Activated CD4-positive, alpha-beta T cell treated with anti-CD3 and anti-CD28 coated beads, Interleukin-2, amount 10 ng/mL, durations not matched to agents 7 days and 5 days (primary cell): Measurements from ENCODE around the gene C17orf100. TPM values are rescaled to one million over a fixed set of nuclear protein-coding genes. Genes with fewer than 3 reads are reported as not detected.

Source experiments
- CTCF ChIA-PET: fragments of 350-600 bp; sonication (Branson Sonifier 250); formaldehyde crosslinking; loops from one replicate; lab custom pipeline; 2021; ENCODE audit warnings: antibody characterized with exemption; lab: Charles Lee
- POLR2A ChIA-PET: fragments of 350-600 bp; sonication (Branson Sonifier 250); formaldehyde crosslinking; loops from one replicate; lab custom pipeline; 2021; ENCODE audit warnings: antibody characterized with exemption; lab: Charles Lee
- DNase-seq: peaks from one replicate; pipeline ENCODE4 v3.0.0-alpha.2; 2020
- H3K27ac Mint-ChIP-seq: one replicate; pipeline ENCODE4 v1.8.0; 2021; ENCODE audit warnings: mild to moderate bottlenecking, moderate library complexity, mixed read lengths
- H3K27me3 Mint-ChIP-seq: one replicate; pipeline ENCODE4 v1.8.0; 2021; ENCODE audit warnings: mixed read lengths
- H3K36me3 Mint-ChIP-seq: one replicate; pipeline ENCODE4 v1.8.0; 2021; ENCODE audit warnings: low read depth, mixed read lengths
- H3K4me1 Mint-ChIP-seq: one replicate; pipeline ENCODE4 v1.8.0; 2021; ENCODE audit warnings: mixed read lengths
- H3K4me3 Mint-ChIP-seq: one replicate; pipeline ENCODE4 v1.8.0; 2021; ENCODE audit warnings: mild to moderate bottlenecking, moderate library complexity, mixed read lengths
- H3K9me3 Mint-ChIP-seq: one replicate; pipeline ENCODE4 v1.8.0; 2021; ENCODE audit warnings: mixed read lengths
- total RNA-seq, 2 experiments: library from RNA; stranded (reverse); gene quantifications; one replicate each; pipeline ENCODE4 v1.2.3, GENCODE V29; 2021

Gene C17orf100
- total RNA-seq, 2 experiments from 2014 or later: 1.9 to 2.5 TPM

DNA sequence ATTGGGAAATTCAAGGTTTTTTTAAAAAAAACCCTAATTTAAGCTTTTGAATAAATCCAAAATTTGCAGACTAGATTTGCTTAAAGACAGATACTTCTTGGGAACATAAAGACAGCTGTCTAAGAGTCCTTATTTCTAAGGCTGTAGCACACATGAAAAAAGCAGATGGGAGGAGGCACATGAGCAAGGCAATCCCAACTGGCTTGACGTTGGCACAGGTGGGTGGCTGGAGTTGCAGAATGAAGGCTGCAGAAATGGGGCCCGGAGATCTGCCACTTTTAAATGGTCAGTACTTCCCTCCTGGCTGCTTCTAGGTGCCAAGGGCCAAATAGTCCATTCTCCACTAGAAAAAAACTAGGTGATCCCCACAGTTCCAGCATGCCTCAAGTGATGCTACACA is 15.5 kb upstream of the C17orf100 start:
- peaks cover 28% of the 10 kb centered on the region for H3K36me3 Mint-ChIP-seq
- CTCF ChIA-PET: no interaction called here
- DNase-seq: no peak
- H3K9me3 Mint-ChIP-seq: no peaks in the 10 kb centered on the region
- no peak overlapping the region for H3K27ac Mint-ChIP-seq
- no peak overlapping the region for H3K4me3 Mint-ChIP-seq
- peaks cover 25% of the 10 kb centered on the region for H3K4me1 Mint-ChIP-seq
- POLR2A ChIA-PET: no interaction called here
- no peaks in the 10 kb centered on the region for H3K27me3 Mint-ChIP-seq

DNA sequence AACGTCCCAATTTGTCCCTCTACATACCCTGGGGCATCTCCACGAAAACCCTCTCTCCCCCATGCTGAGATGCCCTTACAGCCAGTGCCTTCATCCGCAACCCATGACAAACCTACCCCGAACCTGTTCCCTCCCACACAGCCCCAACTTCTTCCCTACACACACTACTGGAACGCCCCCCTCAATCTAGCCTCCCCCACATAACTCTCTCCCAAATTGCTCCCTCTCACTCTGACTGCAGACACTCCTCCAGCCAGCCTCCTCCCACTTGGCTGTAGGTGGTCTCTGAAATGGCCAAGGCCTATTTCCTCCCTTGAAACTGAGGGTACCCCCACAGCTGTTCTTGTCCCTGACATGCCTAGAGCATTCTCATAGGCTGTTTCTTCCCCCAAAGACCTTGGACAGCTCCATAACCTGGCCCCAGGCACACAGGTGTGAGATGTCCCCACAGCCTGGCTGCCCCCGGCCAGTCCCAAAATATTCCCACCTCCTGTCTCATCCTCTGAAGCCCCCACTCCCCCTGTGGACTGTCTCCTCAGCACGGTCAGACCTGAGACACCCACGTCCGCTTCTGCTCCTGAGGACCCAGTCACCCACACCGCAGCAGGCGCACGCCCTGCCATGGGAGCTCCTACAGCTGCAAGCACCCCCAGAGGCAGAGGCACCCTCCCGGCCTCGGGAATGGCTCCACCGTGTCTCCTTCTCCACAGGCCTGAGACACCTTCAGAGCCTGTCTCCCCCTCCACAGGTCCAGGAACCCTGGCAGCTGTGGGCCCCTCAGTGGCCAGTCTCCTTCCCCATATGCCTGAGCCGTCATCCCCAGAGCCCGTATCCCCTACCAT is 14.7 kb upstream of the C17orf100 start:
- no peak overlapping the region for H3K4me3 Mint-ChIP-seq
- no peaks in the 10 kb centered on the region for H3K27me3 Mint-ChIP-seq
- CTCF ChIA-PET: no interaction called here
- no peaks in the 10 kb centered on the region for H3K9me3 Mint-ChIP-seq
- peaks cover 31% of the 10 kb centered on the region for H3K36me3 Mint-ChIP-seq
- POLR2A ChIA-PET: no interaction called here
- H3K4me1 Mint-ChIP-seq: peaks cover 28% of the 10 kb centered on the region
- H3K27ac Mint-ChIP-seq: no peak overlapping the region
- DNase-seq: no peak

DNA sequence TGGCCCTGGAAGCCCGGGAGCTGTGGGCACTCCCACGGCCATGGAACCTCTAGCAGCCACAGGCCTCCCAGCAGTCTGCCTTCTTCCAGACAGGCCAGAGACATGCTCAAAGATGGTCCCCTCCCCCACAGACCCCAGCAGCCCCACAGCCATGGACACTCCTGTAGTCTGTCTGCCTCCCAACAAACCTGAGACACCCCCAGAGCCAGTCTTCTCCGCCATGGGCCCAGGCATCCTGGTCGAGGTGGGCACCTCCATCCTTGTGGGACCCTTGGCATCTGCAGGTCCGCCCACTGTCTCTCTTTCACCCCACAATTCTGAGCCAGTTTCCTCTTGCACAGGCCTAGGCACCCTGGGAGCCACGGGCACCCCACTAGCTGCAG is 14.1 kb upstream of the C17orf100 start:
- POLR2A ChIA-PET: no interaction called here
- Mint-ChIP-seq H3K27me3 (no peaks in the 10 kb centered on the region), H3K36me3 (peaks cover 28% of the 10 kb centered on the region)

GRCh38 chr17:6638046-6638908 is 13.3 kb upstream of the C17orf100 start:
- ChIA-PET CTCF (no interaction called here), POLR2A (no interaction called here)
- Mint-ChIP-seq H3K27me3 (no peaks in the 10 kb centered on the region), H3K4me1 (peaks cover 43% of the 10 kb centered on the region), H3K4me3 (peak overlapping the region; percentile 94), H3K27ac (no peak overlapping the region), H3K9me3 (no peaks in the 10 kb centered on the region), H3K36me3 (peaks cover 28% of the 10 kb centered on the region)
- no peak for DNase-seq

More for the DNA sequence above, 14.1 kb upstream of the C17orf100 start:
- H3K27ac Mint-ChIP-seq: no peak overlapping the region
- H3K9me3 Mint-ChIP-seq: no peaks in the 10 kb centered on the region
- DNase-seq: no peak
- no peak overlapping the region for H3K4me3 Mint-ChIP-seq
- CTCF ChIA-PET: no interaction called here
- H3K4me1 Mint-ChIP-seq: peaks cover 34% of the 10 kb centered on the region

DNA sequence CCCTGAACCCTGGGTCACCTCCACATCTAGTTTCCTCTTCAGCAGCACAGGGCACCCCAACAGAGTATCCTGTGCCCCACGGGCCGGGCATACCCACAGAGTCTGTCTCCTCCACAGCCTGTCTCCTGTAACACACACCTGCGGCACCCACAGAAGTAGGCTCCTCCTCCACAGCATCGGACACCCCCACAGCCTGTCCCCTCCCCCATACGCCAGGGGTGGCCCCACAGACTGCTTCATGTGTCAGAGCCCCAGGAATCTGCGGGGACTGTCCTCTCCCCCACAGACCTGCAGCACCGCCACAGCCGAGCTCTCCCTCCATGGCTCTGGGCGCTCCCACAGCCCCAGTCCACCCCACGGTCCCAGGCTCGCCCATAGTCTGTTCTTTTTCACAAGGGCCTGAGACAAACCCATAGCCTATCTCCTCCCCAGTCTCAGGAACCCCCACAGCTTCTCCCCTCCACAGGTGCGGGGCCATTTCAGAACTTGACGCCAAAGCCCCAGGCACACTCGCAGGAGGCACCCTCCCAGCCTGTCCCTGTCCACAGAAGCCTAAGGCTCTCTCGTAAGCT is 12.5 kb upstream of the C17orf100 start:
- ChIA-PET POLR2A (no interaction called here), CTCF (interaction anchor here (1.1 to 1.3 kb wide), 2 partner anchors 12 to 17 kb away, joined by 3 to 4 read pairs; partner anchors contain the start of gene MED31)
- peak; percentile 15 for DNase-seq
- H3K36me3 Mint-ChIP-seq: peaks cover 30% of the 10 kb centered on the region
- H3K27me3 Mint-ChIP-seq: no peaks in the 10 kb centered on the region
- peaks cover 49% of the 10 kb centered on the region for H3K4me1 Mint-ChIP-seq
- peak overlapping the region; percentile 94 for H3K4me3 Mint-ChIP-seq
- peak overlapping the region; percentile 96 for H3K27ac Mint-ChIP-seq
- H3K9me3 Mint-ChIP-seq: no peaks in the 10 kb centered on the region

DNA sequence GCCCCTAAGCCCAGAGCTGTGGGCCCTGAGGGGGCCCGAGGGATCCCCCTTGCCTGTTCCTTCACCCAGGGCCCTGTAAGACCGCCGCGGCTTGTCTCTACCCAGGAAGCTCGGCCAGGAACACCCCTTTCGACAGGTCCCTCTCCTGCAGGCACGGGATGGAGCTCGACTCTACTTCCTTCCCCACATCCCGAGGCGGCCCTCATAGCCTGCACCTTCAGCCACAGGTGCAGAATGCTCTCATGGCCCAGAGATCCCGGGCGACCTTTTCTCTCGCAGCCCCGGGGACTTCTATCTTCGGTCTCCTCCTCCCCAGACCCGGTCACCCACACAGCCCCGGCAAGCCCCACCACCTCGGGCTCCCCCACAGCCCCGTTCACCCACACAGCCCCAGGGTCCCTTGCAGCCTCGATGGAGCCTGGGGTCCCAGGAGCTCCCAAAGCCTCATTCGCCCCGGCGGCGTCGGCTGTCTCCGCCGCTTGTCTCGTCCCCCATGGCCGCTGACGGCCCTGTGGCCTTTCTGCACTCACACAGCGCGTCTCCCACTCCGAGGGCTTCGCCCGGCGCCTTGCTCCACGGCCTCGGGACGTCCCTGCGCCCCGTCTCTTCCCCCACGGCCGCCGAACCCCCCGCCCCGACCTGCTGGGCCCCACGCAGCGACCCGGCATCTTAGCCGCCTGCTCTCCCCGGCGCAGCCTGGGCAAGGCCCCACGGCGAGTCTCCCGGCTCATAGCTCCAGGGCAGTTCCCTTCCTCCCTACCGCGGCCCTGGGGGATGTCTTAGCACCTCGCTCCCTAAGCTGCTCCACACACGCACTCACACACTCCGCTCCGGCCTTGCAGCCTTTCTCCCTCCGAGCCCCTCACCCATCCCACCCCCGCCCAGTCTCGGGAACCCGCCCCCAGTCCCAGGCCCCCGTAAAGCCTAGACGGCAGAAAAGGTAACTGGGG is 11.7 kb upstream of the C17orf100 start:
- no peaks in the 10 kb centered on the region for H3K9me3 Mint-ChIP-seq
- peak; percentile 42 for DNase-seq
- peaks cover 33% of the 10 kb centered on the region for H3K36me3 Mint-ChIP-seq
- H3K4me1 Mint-ChIP-seq: peaks cover 55% of the 10 kb centered on the region
- H3K27me3 Mint-ChIP-seq: no peaks in the 10 kb centered on the region
- peak overlapping the region; percentile 96 for H3K27ac Mint-ChIP-seq
- peak overlapping the region; percentile 94 for H3K4me3 Mint-ChIP-seq
- POLR2A ChIA-PET: no interaction called here
- CTCF ChIA-PET: interaction anchor here (1.1 to 1.3 kb wide), 2 partner anchors 11 to 17 kb away, joined by 3 to 4 read pairs; partner anchors contain the start of gene MED31

- POLR2A ChIA-PET: no interaction called here
- DNase-seq: peak; percentile 93
- Mint-ChIP-seq H3K27ac (peak within 1 kb of the TSS; percentile 96), H3K27me3 (no peaks in the 10 kb centered on the region), H3K36me3 (peaks cover 34% of the 10 kb centered on the region), H3K4me1 (peaks cover 57% of the 10 kb centered on the region), H3K9me3 (no peaks in the 10 kb centered on the region), H3K4me3 (peak within 1 kb of the TSS; percentile 94)
- CTCF ChIA-PET: no interaction called here
These were observed 10.9 kb upstream of the C17orf100 start, which contains the start of the genes KIAA0753 and TXNDC17 for GRCh38 chr17:6640536-6641246. Gene KIAA0753 (minus strand): TSS chr17:6640711. CDS start chr17:6635103, 5,608 bp downstream. Gene TXNDC17 (plus strand): TSS chr17:6641060. CDS start chr17:6641083, 23 bp downstream.

DNA sequence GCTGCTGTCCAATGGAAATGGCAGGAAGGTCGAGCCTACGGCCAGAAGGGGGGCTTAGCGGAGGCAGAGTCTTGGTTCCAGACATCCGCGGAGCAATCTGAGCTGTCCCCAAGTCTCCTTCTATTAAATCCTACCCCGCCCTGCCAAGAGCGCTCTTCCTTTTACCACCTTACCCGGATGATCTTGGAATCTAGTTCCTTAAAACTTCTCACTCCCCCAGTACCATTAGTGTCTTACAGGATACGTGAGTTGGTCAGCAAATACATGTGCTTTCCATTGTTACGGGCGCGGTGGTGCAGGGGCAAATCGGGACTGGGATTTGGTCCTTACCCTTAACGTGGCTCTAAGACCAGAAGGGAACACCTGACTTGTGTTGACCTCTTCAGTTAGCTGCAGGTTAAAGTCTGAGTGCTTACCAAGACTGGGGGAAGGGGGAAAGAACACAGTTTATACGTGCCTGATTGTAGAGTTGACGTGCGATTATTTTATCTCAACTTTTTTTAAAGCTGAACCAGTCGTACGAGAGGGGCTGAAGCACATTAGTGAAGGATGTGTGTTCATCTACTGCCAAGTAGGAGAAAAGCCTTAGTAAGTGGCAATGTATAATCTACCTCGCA is 10.2 kb upstream of the C17orf100 start:
- Mint-ChIP-seq H3K27me3 (no peaks in the 10 kb centered on the region), H3K4me3 (peak overlapping the region; percentile 94), H3K27ac (peak overlapping the region; percentile 96), H3K9me3 (no peaks in the 10 kb centered on the region), H3K4me1 (peaks cover 61% of the 10 kb centered on the region), H3K36me3 (peaks cover 34% of the 10 kb centered on the region)
- peak; percentile 21 for DNase-seq
- CTCF ChIA-PET: interaction anchor here (0.7 kb wide), 1 partner anchor 24 kb away, joined by 3 read pairs; no protein-coding TSS in a partner anchor
- POLR2A ChIA-PET: interaction anchor here (2.0 kb wide), 1 partner anchor 10 kb away, joined by 6 read pairs; the partner anchor contains the start of genes C17orf100 and MED31

DNA sequence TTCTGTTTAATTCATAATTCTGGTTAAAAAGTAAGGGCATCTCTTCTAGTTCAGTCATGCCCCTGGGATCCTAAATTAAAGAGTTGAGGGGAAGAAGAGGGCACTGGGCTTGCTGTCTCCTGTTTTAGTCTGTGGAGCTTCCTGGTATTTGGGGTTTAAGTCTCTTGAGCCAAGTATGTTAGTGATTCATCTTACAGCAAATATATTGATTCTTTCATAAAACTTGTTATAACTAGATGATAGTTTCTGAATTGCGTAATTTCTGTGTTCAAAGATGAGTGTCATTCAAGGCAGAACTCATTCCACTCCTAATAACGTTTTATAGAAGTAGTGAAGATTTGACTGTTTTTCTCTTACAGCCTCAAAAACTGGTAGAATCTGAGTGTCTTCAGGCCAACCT is 9.0 kb upstream of the C17orf100 start:
- CTCF ChIA-PET: interaction anchor here (1.1 kb wide), 1 partner anchor 503 kb away, joined by 4 read pairs; no protein-coding TSS in a partner anchor
- no peaks in the 10 kb centered on the region for H3K9me3 Mint-ChIP-seq
- H3K4me1 Mint-ChIP-seq: peaks cover 67% of the 10 kb centered on the region
- no peak overlapping the region for H3K27ac Mint-ChIP-seq
- H3K4me3 Mint-ChIP-seq: peak overlapping the region; percentile 28
- DNase-seq: no peak
- H3K27me3 Mint-ChIP-seq: no peaks in the 10 kb centered on the region
- POLR2A ChIA-PET: interaction anchor here (2.0 kb wide), 1 partner anchor 9 kb away, joined by 6 read pairs; the partner anchor contains the start of genes C17orf100 and MED31
- H3K36me3 Mint-ChIP-seq: peaks cover 38% of the 10 kb centered on the region

GRCh38 chr17:6643451-6644125 is 8.0 kb upstream of the C17orf100 start:
- Mint-ChIP-seq H3K4me3 (no peak overlapping the region), H3K9me3 (no peaks in the 10 kb centered on the region), H3K27me3 (no peaks in the 10 kb centered on the region), H3K27ac (no peak overlapping the region), H3K36me3 (peaks cover 44% of the 10 kb centered on the region), H3K4me1 (peaks cover 68% of the 10 kb centered on the region)
- POLR2A ChIA-PET: no interaction called here
- no peak for DNase-seq
- CTCF ChIA-PET: interaction anchor here (1.1 kb wide), 1 partner anchor 26 kb away, joined by 3 read pairs; no protein-coding TSS in a partner anchor
